Gastroesophageal sphincter (tissue), 4 donors: Measurements from ENCODE around the gene DIPK2A. TPM values are rescaled to one million over a fixed set of nuclear protein-coding genes. Genes with fewer than 3 reads are reported as not detected.
A peak's percentile ranks its signal among the peaks of the same experiment; 100 is the strongest.

Experiments used
- ATAC-seq: fragments of 150-250 bp; one replicate; pipeline ENCODE4 v1.9.1; 2016; ENCODE audit warnings: mild to moderate bottlenecking, moderate library complexity
- H3K27ac ChIP-seq, 4 donors: fragments of 200-600 bp; sonication (generic) in 3 of 4; 1 replicate in 3 of 4; 2 replicates in 1 of 4; pipeline ENCODE4 v1.5.1; 2016 to 2019
- H3K27me3 ChIP-seq: fragments of 200-600 bp; sonication (generic); one replicate; pipeline ENCODE4 v1.5.1; 2019
- H3K36me3 ChIP-seq, 2 donors: fragments of 200-600 bp; sonication (generic); one replicate each; pipeline ENCODE4 v1.5.1; 2019; ENCODE audit warnings: control low read depth in 1 of 2
- H3K4me1 ChIP-seq, 3 donors: fragments of 200-600 bp; sonication (generic); 1 replicate in 2 of 3; 2 replicates in 1 of 3; pipeline ENCODE4 v1.5.1; 2016 to 2019; ENCODE audit warnings: control low read depth in 2 of 3
- H3K4me3 ChIP-seq, 2 donors: fragments of 200-600 bp; sonication (generic); one replicate each; pipeline ENCODE4 v1.5.1; 2019; ENCODE audit warnings: mild to moderate bottlenecking in 1 of 2, moderate library complexity in 1 of 2
- H3K9me3 ChIP-seq, 3 donors: fragments of 200-600 bp; sonication (generic); one replicate each; pipeline ENCODE4 v1.5.1; 2017 to 2019; ENCODE audit warnings: control low read depth in 2 of 3
- EP300 ChIP-seq: sonication (generic); formaldehyde crosslinking; IDR thresholded peaks from one replicate; pipeline ENCODE4 v1.6.1; 2017; ENCODE audit warnings: antibody characterized with exemption, mild to moderate bottlenecking
- POLR2A ChIP-seq, 2 donors: fragments of 450-650 bp; IDR thresholded peaks; one replicate each; pipeline ENCODE4 v1.6.1; 2017; ENCODE audit warnings: antibody characterized with exemption in 2 of 2, mild to moderate bottlenecking in 2 of 2, moderate library complexity in 1 of 2
- POLR2AphosphoS5 ChIP-seq: sonication (generic); formaldehyde crosslinking; IDR thresholded peaks from one replicate; pipeline ENCODE4 v1.6.1; 2017; ENCODE audit warnings: antibody characterized with exemption
- WGBS, 2 donors: methylation state at CpG; one replicate each; pipeline ENCODE4 v1.1.5; 2018; ENCODE audit warnings: low coverage in 1 of 2; 5-methylcytosine and 5-hydroxymethylcytosine counted together
- total RNA-seq, 4 donors: library from RNA; depleted of rRNA; stranded (reverse); fragments of >200 nt; gene quantifications; one replicate each; pipeline ENCODE4 v1.1.0, GENCODE V29; 2016
- TF ChIP-seq, protein P1 (sequence below), 4 experiments: fragments of 200-600 bp in 2 of 4; fragments of 450-650 bp in 2 of 4; sonication (generic) in 1 of 4; IDR thresholded peaks; one replicate each; pipeline ENCODE4 v1.5.1; 2017 to 2019; ENCODE audit warnings: antibody characterized with exemption in 4 of 4, mild to moderate bottlenecking in 2 of 4, moderate library complexity in 2 of 4

The DIPK2A gene
- total RNA-seq, 4 donors from 2014 or later, result 27.2 to 56.7 (median 44.2) TPM

DNA sequence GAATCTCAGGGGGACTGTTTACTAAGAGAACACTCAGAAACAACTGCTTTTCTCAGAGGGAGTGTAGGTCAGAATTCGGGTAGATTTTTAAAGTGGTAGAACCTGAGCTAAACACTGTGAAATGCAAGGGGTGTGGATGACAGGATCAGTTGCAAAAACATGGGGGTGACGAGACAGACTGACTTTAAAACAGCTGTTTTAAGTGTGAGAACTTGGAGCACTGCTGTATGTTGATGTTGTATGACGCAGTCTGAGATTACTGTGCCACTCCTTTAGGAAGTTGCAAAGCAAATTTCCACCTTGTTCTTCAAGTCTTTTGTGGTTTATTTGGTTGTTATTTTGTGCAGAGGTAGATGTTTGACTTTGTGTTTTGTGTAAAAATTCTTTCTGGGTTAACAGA lies 36.8 kb upstream of the DIPK2A start:
- Histone ChIP-seq H3K27me3 (no peaks in the 10 kb centered on the region), H3K9me3 (no peaks in the 10 kb centered on the region), H3K36me3 (no peaks in the 10 kb centered on the region), H3K27ac (no peak overlapping the region), H3K4me3 (no peak overlapping the region), H3K4me1 (no peaks in the 10 kb centered on the region)
- TF ChIP-seq EP300 (no peak), POLR2AphosphoS5 (no peak), POLR2A (IDR thresholded peaks at IDR 0.05) (no peak)
- TF ChIP-seq, protein P1, sequence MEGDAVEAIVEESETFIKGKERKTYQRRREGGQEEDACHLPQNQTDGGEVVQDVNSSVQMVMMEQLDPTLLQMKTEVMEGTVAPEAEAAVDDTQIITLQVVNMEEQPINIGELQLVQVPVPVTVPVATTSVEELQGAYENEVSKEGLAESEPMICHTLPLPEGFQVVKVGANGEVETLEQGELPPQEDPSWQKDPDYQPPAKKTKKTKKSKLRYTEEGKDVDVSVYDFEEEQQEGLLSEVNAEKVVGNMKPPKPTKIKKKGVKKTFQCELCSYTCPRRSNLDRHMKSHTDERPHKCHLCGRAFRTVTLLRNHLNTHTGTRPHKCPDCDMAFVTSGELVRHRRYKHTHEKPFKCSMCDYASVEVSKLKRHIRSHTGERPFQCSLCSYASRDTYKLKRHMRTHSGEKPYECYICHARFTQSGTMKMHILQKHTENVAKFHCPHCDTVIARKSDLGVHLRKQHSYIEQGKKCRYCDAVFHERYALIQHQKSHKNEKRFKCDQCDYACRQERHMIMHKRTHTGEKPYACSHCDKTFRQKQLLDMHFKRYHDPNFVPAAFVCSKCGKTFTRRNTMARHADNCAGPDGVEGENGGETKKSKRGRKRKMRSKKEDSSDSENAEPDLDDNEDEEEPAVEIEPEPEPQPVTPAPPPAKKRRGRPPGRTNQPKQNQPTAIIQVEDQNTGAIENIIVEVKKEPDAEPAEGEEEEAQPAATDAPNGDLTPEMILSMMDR (IDR thresholded peaks at IDR 0.05), result no peak
- 53 to 64% methylated on average over 3 of the region's 3 CpGs for WGBS, 2 donors
- no peak for ATAC-seq

DNA sequence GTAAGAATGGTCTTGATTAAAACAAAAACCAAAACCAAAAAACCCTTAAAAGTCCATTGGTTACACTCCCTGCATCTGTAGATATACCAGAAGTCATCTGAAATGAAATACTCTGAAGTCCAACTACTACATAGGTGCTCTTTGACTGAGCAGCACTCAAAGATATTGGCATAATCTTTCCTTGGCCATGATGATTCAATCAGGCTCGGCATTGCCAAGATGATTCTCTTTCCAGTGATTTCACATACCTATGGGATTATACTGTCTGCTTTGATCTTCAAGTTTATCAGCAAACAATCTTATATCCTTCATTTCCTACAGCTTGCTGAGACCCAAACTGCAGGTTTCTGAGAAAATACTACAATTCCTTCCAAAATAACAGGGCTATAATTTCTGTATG lies 35.9 kb upstream of the DIPK2A start:
- Histone ChIP-seq H3K9me3 (no peaks in the 10 kb centered on the region), H3K27me3 (no peaks in the 10 kb centered on the region), H3K4me3 (no peak overlapping the region), H3K36me3 (no peaks in the 10 kb centered on the region), H3K27ac (no peak overlapping the region), H3K4me1 (no peaks in the 10 kb centered on the region)
- no peak for ATAC-seq
- TF ChIP-seq EP300 (no peak), POLR2A (IDR thresholded peaks at IDR 0.05) (no peak), POLR2AphosphoS5 (no peak)
- TF ChIP-seq, protein P1 (IDR thresholded peaks at IDR 0.05), result no peak
- WGBS, 2 donors, result 40 to 67% methylated on average over 1 of the region's 1 CpG

DNA sequence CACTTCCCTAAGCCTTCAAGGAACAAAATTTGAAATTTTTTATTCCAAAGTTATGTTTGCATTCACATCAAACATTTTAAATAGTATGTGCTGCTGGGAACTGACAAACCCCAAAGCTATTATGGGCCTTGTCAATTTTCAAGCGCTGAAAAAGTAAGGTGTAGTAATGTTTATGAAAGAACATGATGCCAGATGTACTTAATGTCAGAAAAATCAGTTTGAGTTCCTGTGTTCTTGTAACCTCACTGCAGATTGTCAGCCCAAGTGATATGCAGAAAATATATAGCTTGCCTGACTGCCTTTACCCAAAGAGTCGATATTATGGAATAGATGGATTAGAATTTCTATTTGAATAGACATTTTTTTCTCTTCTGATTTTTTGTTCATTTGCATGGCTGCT lies 20.8 kb upstream of the DIPK2A start:
- no peaks in the 10 kb centered on the region for H3K4me1 ChIP-seq
- ATAC-seq, result no peak
- WGBS, 2 donors, result 60 to 75% methylated on average over 2 of the region's 2 CpGs
- H3K4me3 ChIP-seq, result no peak overlapping the region
- TF ChIP-seq, protein P1 (IDR thresholded peaks at IDR 0.05), result no peak
- TF ChIP-seq POLR2AphosphoS5 (no peak), POLR2A (IDR thresholded peaks at IDR 0.05) (no peak), EP300 (no peak)
- no peaks in the 10 kb centered on the region for H3K27me3 ChIP-seq
- H3K27ac ChIP-seq, result no peak overlapping the region
- H3K36me3 ChIP-seq, result no peaks in the 10 kb centered on the region
- H3K9me3 ChIP-seq, result no peaks in the 10 kb centered on the region

DNA sequence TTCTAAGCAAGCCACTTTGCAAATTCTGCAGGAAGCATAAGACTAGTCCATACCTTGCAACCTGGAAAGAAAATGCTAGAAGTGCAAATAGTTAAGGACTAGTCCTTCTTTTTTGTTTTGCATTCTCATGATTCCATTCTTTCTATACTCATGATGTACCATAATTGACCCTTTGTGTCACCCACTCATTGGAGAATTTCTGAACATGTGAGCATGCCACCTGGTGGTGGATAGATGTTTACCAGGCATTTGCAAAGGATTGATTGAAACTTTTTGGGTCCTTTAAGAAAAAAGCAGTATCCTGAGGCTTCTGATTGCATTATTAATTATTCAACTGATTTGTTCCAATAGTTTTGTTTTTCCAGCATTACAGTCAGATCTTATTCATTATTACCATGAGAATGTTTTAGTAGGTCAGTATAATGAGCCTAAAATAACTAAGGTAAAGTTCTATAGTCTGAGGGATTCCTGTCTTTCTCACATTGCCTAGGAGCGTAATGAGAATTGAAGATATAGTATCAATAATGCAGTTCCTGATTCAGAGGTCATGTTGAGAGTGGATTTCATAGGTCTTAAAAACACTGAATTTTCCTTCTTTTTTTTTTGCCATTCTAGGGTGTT lies 20.2 kb upstream of the DIPK2A start:
- no peak overlapping the region for H3K4me3 ChIP-seq
- H3K27me3 ChIP-seq, result no peaks in the 10 kb centered on the region
- H3K36me3 ChIP-seq, result no peaks in the 10 kb centered on the region
- TF ChIP-seq, protein P1 (IDR thresholded peaks at IDR 0.05), result peak; percentile 41 to 67 (median 64)
- no peak for TF ChIP-seq POLR2A (IDR thresholded peaks at IDR 0.05)
- ATAC-seq, result no peak
- no peaks in the 10 kb centered on the region for H3K4me1 ChIP-seq
- H3K9me3 ChIP-seq, result no peaks in the 10 kb centered on the region
- 83 to 90% methylated on average over 1 of the region's 1 CpG for WGBS, 2 donors
- H3K27ac ChIP-seq, result no peak overlapping the region

DNA sequence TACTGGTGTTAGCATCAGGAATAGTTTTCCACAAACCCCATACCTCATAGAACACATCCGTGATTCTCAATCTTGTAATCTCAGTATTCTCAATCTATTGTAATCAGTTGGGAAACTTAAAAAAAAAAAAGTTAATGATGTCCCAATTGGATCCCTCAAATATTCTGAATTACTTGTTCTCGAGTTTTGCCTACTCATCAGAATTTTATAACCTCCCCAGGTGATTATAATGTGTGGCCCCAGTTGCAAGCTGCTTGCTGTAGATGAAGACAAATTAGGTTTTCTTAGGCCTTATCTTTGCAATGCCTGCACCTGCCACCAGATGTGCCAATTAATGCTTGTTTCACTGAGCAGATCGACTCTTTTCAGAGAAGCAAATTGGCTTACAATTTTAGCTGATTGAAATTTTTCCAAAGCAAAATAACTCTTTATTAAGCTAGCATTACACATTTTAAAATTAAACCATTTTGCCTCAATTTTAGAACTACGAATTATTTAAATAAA lies 19.0 kb upstream of the DIPK2A start:
- ATAC-seq, result no peak
- WGBS, 2 donors, result 67 to 69% methylated on average over 4 of the region's 4 CpGs
- Histone ChIP-seq H3K4me1 (no peaks in the 10 kb centered on the region), H3K9me3 (no peaks in the 10 kb centered on the region), H3K4me3 (no peak overlapping the region), H3K27ac (no peak overlapping the region), H3K27me3 (no peaks in the 10 kb centered on the region), H3K36me3 (no peaks in the 10 kb centered on the region)
- TF ChIP-seq EP300 (no peak), POLR2AphosphoS5 (no peak), POLR2A (IDR thresholded peaks at IDR 0.05) (no peak)
- TF ChIP-seq, protein P1 (IDR thresholded peaks at IDR 0.05), result no peak
